Spinal cord (tissue), 10 donors: ENCODE results near the gene TLCD2. TPM values are rescaled to one million over a fixed set of nuclear protein-coding genes. Genes with fewer than 3 reads are reported as not detected.

Source experiments
- DNase-seq, 6 donors: peaks; one replicate each; pipeline versions ENCODE4 v3.0.0 to v3.0.0-alpha.2; 2013 to 2015; ENCODE audit warnings: low spot score in 6 of 6, low read depth in 4 of 6
- H3K27ac ChIP-seq: one replicate; pipeline ENCODE4 v1.5.1; 2013; ENCODE audit warnings: low read depth, low read length, control low read depth
- H3K27me3 ChIP-seq: one replicate; pipeline ENCODE4 v1.6.1; 2013; ENCODE audit warnings: low read length; ENCODE audit not compliant: control insufficient read depth, insufficient read depth
- H3K36me3 ChIP-seq: one replicate; pipeline ENCODE4 v1.6.1; 2013; ENCODE audit warnings: low read length; ENCODE audit not compliant: control insufficient read depth, insufficient read depth
- H3K4me1 ChIP-seq: one replicate; pipeline ENCODE4 v1.6.1; 2013; ENCODE audit warnings: low read length; ENCODE audit not compliant: control insufficient read depth, insufficient read depth
- H3K4me3 ChIP-seq: one replicate; pipeline ENCODE4 v1.5.1; 2013; ENCODE audit warnings: low read depth, low read length, control low read depth
- H3K9me3 ChIP-seq: one replicate; pipeline ENCODE4 v1.6.1; 2013; ENCODE audit warnings: low read length; ENCODE audit not compliant: control insufficient read depth, insufficient read depth
- WGBS: methylation state at CpG from one replicate; pipeline ENCODE4 v1.1.5; 2013; ENCODE audit warnings: missing lambda C conversion rate; ENCODE audit not compliant: insufficient coverage; 5-methylcytosine and 5-hydroxymethylcytosine counted together
- polyA plus RNA-seq, 2 donors: library from polyadenylated mRNA; unstranded; fragments of 120-200 nt; gene quantifications; one replicate each; pipeline ENCODE4 v1.2.1, GENCODE V29; 2013; ENCODE audit not compliant: insufficient read length in 2 of 2
- total RNA-seq, 2 donors: library from RNA; depleted of rRNA in 1 of 2; stranded (reverse); fragments of 120-200 nt in 1 of 2; fragments of >200 nt in 1 of 2; gene quantifications; one replicate each; pipeline versions ENCODE4 v1.2.3 to v1.2.4, GENCODE V29; 2013 to 2014
- donor health status: healthy.

The TLCD2 gene
- total and polyA plus RNA-seq, 4 donors, result 1.4 to 3.2 (median 2.5) TPM

- peaks cover 12% of the 10 kb centered on the region for H3K4me1 ChIP-seq
- WGBS, result 76% methylated on average over 22 of the region's 25 CpGs
- H3K36me3 ChIP-seq, result peaks cover 60% of the 10 kb centered on the region
- H3K9me3 ChIP-seq, result no peaks in the 10 kb centered on the region
- no peaks in the 10 kb centered on the region for H3K27me3 ChIP-seq
- DNase-seq, result no peak
- H3K27ac ChIP-seq, result no peak overlapping the region
- no peak overlapping the region for H3K4me3 ChIP-seq
Observed at GRCh38 chr17:1736348-1737281, 26.4 kb upstream of the TLCD2 start.

- WGBS, result 96% methylated on average over 12 of the region's 17 CpGs
- H3K27me3 ChIP-seq, result no peaks in the 10 kb centered on the region
- H3K4me3 ChIP-seq, result no peak overlapping the region
- no peak overlapping the region for H3K27ac ChIP-seq
- DNase-seq, result no peak
- no peaks in the 10 kb centered on the region for H3K9me3 ChIP-seq
- peaks cover 12% of the 10 kb centered on the region for H3K4me1 ChIP-seq
- peaks cover 64% of the 10 kb centered on the region for H3K36me3 ChIP-seq
Observed at GRCh38 chr17:1735834-1736347, 25.7 kb upstream of the TLCD2 start.

DNA sequence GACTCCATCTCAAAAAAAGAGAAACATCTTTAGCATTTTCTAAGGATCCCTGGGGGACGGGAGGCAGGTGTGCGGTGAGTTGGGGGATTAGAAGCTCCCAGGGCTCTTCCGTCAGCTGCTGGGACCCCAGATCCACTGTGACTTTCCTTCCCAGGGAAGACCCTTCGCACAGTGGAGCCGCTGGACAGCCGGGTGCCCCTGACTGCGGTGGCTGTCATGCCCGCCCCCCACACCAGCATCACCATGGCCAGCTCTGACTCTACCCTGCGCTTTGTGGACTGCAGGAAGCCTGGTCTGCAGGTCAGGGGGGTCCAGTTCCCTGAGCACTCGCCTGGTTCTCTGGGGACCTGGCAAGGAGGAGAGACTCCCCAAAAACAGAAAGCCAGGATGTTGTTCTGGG lies 25.2 kb upstream of the TLCD2 start:
- Histone ChIP-seq H3K27me3 (no peaks in the 10 kb centered on the region), H3K27ac (no peak overlapping the region), H3K4me3 (no peak overlapping the region), H3K4me1 (peaks cover 17% of the 10 kb centered on the region), H3K9me3 (no peaks in the 10 kb centered on the region), H3K36me3 (peaks cover 69% of the 10 kb centered on the region)
- 98% methylated on average over 10 of the region's 10 CpGs for WGBS
- DNase-seq, result no peak

- peaks cover 79% of the 10 kb centered on the region for H3K36me3 ChIP-seq
- H3K4me3 ChIP-seq, result no peak overlapping the region
- no peaks in the 10 kb centered on the region for H3K9me3 ChIP-seq
- no peak overlapping the region for H3K27ac ChIP-seq
- H3K27me3 ChIP-seq, result no peaks in the 10 kb centered on the region
- no peak for DNase-seq
- WGBS, result 93% methylated on average over 29 of the region's 38 CpGs
- H3K4me1 ChIP-seq, result peaks cover 23% of the 10 kb centered on the region
Observed at GRCh38 chr17:1733759-1734158, 23.6 kb upstream of the TLCD2 start.

GRCh38 chr17:1732833-1733321 lies 22.7 kb upstream of the TLCD2 start:
- Histone ChIP-seq H3K36me3 (peaks cover 83% of the 10 kb centered on the region), H3K9me3 (no peaks in the 10 kb centered on the region), H3K27me3 (no peaks in the 10 kb centered on the region), H3K4me3 (no peak overlapping the region), H3K27ac (no peak overlapping the region), H3K4me1 (peaks cover 23% of the 10 kb centered on the region)
- no peak for DNase-seq
- WGBS, result 84% methylated on average over 11 of the region's 11 CpGs

GRCh38 chr17:1732241-1732832 lies 22.2 kb upstream of the TLCD2 start:
- Histone ChIP-seq H3K4me3 (no peak overlapping the region), H3K27ac (no peak overlapping the region), H3K4me1 (peaks cover 23% of the 10 kb centered on the region), H3K36me3 (peaks cover 83% of the 10 kb centered on the region), H3K27me3 (no peaks in the 10 kb centered on the region), H3K9me3 (no peaks in the 10 kb centered on the region)
- WGBS, result 96% methylated on average over 22 of the region's 22 CpGs
- no peak for DNase-seq

DNA sequence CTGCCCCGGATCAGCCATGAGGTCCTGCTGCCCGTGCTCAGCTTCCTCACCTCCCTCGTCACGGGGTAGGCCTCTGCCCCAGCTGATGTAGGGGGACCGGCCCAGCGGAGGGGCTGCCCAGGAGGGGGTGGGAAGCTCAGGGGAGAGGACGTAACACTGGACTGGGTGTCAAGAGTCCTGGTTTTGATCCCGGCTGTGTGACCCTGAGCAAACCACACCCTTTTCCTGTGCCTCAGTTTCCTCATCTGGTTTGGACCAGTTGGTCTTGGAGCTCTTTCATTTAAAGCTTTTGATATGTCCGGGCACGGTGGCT lies 21.0 kb upstream of the TLCD2 start:
- Histone ChIP-seq H3K4me3 (no peak overlapping the region), H3K27ac (no peak overlapping the region), H3K36me3 (peaks cover 83% of the 10 kb centered on the region), H3K4me1 (peaks cover 15% of the 10 kb centered on the region), H3K9me3 (no peaks in the 10 kb centered on the region), H3K27me3 (no peaks in the 10 kb centered on the region)
- DNase-seq, result no peak
- 85% methylated on average over 4 of the region's 10 CpGs for WGBS

DNA sequence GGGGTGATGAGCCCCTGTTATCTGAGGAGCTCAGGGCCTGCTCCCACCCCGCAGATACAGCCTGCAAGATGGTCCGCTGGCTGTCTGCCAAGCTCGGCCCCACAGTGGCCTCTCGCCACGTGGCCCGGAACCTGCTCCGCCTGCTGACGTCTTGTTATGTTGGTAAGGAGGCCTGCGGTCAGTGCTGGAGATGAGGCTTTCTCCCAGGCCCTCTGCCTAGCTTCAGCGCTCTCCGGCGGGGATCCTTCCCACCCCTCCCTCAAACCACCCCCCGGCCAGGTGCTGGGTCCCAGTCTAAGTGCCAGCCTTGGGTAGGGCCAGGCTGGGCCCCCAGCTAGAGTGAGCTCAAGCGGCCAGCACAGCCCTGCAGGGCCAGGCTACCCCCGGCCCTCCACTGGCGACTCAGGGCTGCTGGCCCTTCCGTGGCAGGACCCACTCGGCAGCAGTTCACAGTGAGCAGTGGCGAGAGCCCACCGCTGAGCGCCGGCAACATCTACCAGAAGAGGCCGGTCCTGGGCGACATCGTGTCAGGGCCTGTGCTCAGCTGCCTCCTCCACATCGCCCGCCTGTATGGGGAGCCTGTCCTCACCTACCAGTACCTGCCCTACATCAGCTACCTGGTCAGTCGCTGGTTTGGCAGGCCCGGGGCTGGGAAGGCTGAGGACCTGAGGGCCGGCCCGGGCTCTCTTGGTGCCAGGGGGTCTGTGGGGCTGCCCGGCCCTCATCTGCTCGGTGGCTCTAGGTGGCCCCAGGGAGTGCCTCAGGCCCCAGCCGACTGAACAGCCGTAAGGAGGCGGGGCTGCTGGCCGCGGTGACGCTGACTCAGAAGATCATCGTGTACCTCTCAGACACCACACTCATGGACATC lies 20.4 kb upstream of the TLCD2 start:
- 76% methylated on average over 32 of the region's 40 CpGs for WGBS
- Histone ChIP-seq H3K27me3 (no peaks in the 10 kb centered on the region), H3K9me3 (no peaks in the 10 kb centered on the region), H3K4me3 (no peak overlapping the region), H3K36me3 (peaks cover 83% of the 10 kb centered on the region), H3K27ac (peak overlapping the region; percentile 60), H3K4me1 (peaks cover 19% of the 10 kb centered on the region)
- DNase-seq, result peak in 2 of 6 donors; percentile 52 to 65

- Histone ChIP-seq H3K36me3 (peaks cover 83% of the 10 kb centered on the region), H3K27ac (peak overlapping the region; percentile 25), H3K9me3 (no peaks in the 10 kb centered on the region), H3K27me3 (no peaks in the 10 kb centered on the region), H3K4me3 (no peak overlapping the region), H3K4me1 (peaks cover 25% of the 10 kb centered on the region)
- no peak for DNase-seq
- WGBS, result 81% methylated on average over 10 of the region's 15 CpGs
Observed at GRCh38 chr17:1729966-1730325, 19.8 kb upstream of the TLCD2 start.
